Myocyte (in vitro differentiated cells): ENCODE results near the gene TSGA10. TPM values are rescaled to one million over a fixed set of nuclear protein-coding genes. Genes with fewer than 3 reads are reported as not detected.
A peak's percentile ranks its signal among the peaks of the same experiment; 100 is the strongest.
"Not testable (repeated sequence)": the region's sequence is repeated elsewhere in the genome, so short reads cannot be mapped to it uniquely, and the experiment has no call there.

Experiments
- DNase-seq: peaks from one replicate; pipeline ENCODE4 v3.0.0-alpha.2; 2012; ENCODE audit warnings: low read depth
- total RNA-seq: library from RNA; depleted of rRNA; stranded (reverse); fragments of >200 nt; gene quantifications from 2 replicates; pipeline ENCODE4 v1.2.3, GENCODE V29; 2014

TSGA10 gene
- total RNA-seq, 1 donor from 2014 or later, result 2.4 TPM

DNA sequence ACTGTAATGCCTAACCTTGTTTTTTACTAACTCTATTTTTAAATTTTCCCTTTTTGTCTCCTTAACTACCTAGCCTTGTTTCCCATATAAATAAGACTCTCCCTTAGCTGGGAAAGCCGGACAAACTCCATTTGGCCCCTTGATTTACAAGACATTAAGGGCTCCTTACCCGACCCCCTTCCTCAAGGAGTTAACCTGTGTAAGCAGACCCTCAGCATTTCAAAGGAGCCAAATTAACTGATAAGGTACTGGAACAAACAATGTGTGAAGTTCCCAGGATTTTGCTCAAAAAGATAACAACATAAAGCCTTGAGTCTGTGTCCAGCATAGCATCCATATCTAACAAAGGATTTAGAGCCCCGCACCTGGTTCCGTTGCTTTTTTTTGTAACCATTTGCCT, 72.9 kb downstream of the TSGA10 start:
- DNase-seq, result no peak

DNA sequence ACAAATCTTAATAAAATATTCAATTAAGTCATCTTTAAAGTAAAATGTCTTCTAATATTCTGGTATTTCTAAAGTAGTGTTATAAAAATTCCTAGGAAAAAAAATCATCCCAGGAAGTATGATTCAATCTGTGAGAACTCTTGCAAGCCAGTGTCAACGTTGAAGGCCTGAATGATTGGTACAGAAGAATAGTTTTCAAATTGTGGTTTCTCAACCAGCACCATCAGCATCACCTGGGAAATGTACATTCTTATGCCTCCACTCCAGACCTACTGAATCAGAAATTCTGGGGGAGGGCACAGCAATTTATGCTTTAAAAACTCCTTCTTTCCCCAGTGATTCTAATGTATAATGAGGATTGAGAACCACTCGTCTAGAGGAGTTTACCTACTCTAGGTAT, 75.5 kb downstream of the TSGA10 start:
- no peak for DNase-seq

DNA sequence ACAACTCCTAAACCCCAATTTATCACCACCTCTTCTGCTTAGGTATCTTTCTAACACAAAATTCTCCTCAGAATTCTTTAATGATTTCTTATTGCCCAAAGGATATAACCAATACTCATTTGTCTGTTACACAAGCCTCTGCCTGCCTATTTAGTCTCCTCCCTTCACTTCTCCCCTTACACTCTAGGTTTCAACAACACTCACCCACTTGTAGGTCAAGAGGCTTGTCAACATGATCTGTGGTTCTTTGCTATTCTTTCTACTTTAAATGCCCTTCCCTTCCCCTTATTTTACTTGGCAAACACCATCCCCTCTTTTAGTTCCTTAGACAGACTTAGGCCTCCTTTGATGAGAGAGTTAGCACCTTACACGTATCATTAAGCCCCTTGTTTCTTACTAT, 82.2 kb downstream of the TSGA10 start:
- no peak for DNase-seq

DNA sequence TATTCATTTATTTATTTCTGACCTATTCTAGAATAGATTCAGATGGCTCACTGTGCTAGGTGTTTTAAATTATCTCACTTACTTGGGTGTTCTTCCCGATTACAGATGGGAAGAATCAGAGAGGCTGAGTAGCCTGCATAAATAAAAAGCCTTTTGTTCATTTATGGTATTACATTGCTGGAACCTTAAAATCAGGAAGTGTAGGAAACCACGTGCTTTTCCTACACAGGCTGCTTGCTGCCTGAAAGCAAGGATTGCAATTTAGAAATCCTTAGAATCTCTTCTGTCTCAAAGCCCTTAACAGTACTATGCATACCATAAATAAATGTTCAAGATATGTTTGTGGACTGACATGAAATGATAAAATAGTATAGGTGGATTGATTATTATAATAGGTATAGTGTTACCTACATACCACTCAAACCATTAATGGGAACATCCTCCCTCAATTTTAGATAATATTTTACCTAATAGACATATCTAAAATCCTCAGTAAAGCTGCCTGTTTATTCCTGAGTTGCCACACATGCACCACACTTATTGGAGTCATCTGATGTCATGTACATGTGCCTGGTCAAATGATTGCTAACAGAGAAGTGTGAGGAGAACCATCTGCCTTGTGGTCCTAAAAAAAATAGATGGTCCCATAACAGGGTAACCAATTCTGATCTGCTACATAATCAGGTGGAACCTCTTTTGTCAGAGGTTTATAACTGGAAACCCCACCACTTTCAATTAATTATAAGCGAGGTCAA, 86.7 kb downstream of the TSGA10 start:
- DNase-seq, result no peak

DNA sequence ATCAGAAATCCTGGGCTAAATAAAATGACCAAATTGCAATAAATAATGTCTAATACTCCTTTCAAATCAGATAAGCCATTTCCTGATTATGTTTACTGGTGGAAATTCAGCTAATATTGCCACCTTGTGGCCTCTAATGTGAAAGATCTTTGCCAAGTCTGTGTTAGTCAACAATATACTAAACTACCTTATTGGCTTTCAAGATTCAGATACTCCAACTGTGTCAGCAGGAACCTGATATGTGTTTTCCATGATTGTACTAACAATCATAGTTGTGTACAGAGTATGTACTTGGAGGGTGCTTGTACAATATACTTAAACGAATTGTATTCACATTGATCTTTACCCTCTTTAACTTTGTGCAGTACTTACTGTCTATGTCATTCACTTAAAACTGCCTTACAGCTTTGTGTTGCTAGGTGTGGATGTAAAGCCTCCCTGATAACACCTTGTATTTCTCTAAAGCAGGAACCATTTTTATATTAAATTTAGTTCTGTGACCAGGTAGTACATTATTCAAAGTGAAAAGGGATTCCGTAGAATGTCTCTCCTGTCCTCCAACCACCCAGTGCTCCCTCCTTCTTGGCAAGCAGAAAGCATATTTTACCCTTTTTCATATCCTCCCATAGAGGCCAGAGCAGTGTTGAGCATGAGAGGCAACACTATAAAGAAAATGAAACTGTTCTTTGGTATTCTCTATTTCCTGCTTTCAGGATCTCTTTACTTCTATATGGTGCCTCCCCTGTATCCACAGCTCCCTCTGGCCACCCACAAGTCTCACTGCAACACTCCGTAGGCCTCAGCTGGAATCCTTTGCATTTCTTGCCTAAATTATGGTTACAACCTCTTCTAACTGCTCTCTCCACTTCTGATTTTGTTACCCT, 88.4 kb downstream of the TSGA10 start:
- DNase-seq, result peak; percentile 58

DNA sequence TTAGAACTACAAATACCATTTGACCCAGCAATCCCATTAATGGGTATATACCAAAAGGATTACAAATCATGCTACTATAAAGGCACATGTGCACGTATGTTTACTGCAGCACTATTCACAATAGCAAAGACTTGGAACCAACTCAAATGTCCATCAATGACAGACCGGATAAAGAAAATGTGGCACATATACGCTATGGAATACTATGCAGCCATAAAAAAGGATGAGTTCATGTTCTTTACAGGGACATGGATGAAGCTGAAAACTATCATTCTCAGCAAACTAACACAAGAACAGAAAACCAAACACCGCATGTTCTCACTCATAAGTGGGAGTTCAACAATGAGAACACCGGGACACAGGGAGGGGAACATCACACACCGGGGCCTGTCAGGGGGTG, 105.6 kb downstream of the TSGA10 start:
- DNase-seq, result not testable (repeated sequence)

DNA sequence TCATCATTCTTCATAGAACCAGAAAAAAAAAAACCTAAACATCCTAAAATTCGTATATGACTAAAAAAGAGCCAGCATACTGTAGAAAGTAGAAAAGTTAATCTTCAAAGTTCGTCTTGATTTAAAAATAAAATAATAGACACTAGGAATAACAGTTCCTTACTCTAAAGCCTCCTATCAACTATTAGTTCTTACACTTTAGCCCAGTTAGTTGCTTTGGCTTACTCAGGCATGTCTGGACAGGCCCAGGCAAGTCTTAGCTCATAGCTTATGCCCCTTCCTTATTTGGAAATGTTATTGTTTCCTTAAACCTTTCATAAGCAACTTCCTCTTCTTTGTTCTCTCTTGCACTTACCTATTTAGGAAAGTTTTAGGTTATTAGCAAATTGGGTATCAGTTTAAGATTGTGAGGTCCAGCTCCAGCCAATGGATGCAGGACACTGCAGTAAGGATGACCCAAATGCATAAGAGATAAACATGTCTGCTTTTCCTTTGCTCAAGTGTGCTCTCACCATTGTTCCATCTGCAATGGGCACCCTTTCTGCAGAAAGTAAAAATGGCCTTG, 113.9 kb downstream of the TSGA10 start:
- DNase-seq, result not testable (repeated sequence)

DNA sequence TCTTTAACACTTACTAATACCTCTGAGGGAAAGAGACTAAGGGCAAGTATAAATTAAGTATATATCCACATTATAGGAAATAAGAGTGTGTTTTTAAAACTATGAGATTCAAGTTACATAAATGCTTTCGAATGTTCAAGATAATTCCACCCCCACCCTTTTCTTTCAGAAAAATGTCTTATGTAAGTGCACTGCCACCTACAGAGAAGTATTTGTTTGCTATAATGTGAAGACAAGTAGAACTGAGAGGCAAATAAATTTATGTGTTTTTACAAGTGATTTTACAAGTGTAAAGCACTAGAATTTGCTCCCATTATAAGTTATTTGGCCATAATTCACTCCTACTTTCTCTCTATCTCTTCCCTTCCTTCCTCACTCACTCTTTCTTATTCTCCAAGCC, 118.8 kb downstream of the TSGA10 start:
- no peak for DNase-seq

DNA sequence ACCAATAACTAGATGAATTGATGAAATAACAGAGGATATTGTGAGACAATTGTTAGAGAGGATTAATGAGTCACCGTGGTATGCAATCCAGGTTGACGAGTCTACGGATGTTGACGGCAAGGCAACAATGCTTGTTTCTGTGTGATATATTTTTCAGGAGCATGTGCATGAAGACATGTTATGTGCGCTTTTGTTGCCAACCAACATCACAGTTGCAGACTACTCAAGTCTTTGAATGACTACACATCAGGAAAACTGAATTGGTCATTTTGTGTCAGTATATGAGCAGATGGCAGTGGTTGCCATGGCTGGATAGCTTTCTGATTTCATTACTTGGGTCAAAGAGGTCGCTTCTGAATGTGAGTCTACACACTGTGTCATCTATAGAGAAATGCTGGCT, 122.0 kb downstream of the TSGA10 start:
- DNase-seq, result no peak

DNA sequence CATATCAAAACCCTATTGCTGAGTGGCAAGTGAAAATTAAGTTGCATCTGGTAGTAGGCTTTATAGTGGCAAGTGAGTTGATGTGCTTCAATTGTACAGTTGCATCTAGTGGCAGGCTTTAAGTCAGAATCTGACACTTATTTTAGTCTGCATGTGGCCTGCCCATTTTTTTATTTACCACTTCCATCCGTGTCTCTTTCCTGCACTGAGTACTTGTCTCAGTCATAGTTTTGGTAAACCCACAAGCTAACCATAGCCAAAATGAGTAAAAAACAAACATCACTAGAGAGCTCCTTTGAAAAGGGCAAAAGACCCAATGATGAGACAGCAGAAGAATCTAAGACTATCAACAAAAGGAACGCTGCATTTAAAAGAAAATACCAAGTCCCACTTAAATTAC, 122.7 kb downstream of the TSGA10 start:
- no peak for DNase-seq

DNA sequence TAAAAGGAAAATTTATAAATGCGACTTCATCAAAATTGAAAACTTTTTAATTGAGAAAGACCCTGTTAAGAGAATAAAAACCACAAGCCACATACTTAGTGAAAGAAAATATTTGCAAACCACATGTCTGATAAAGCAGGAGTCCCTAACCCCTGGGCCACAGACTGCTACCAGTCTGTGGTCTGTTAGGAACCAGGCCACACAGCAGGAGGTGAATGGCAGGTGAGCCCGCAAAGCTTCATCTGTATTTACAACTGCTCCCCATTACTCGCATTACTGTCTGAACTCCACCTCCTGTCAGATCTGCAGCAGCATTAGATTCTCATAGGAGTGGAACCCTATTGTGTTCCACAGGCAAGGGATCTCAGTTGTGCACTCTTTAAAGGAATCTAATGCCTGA, 123.3 kb downstream of the TSGA10 start:
- DNase-seq, result peak; percentile 16

DNA sequence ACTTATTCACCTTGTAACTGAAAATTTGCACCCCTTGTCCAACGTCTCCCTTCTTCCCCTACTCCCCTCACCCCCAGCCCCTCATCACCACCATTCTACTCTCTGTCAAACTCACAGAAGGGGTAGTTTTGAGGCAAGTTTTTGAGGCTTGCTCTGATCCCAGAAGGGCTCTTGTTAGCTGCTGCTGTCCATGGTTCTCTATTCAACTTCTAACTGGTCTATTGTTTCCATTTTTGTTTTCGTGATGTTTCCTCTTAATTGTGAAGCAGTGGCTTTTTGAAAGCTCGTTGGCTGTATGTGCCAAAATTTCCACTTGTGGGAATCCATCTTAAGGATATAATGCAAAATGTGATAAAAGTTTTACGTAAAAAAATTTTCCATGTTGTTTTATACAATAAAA, 126.2 kb downstream of the TSGA10 start:
- DNase-seq, result no peak

DNA sequence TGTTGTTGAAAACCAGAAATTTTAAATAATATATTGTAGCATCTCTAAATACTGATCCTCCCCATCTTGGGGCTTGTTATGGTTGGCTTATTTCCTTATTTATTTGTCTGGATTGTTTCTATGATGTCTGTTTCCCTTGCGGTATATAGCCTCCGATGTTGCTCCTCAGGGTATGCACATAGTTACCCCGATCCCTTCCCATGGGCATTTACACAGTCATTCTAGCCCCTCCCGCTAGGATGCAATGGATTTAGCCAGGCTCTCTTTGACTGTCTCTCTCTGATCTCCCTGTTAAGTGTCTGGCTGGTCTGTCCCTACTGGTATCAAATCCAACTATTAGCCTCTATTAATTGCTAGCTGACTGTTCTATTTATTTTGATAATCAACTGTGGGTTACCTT, 126.9 kb downstream of the TSGA10 start:
- no peak for DNase-seq

DNA sequence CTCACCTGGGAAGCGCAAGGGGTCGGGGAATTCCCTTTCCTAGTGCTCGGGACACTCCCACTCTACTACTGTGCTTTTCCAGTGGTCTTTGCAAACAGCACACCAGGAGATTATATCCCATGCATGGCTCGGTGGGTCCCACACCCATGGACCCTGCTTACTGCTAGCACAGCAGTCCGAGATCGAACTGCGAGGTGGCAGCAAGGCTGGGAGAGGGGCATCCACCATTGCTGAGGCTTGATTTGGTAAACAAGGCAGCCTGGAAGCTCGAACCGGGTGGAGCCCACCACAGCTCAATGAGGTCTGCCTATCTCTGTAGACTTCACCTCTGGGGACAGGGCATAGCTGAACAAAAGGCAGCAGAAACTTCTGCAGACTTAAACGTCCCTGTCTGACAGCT, 154.0 kb downstream of the TSGA10 start:
- no peak for DNase-seq

DNA sequence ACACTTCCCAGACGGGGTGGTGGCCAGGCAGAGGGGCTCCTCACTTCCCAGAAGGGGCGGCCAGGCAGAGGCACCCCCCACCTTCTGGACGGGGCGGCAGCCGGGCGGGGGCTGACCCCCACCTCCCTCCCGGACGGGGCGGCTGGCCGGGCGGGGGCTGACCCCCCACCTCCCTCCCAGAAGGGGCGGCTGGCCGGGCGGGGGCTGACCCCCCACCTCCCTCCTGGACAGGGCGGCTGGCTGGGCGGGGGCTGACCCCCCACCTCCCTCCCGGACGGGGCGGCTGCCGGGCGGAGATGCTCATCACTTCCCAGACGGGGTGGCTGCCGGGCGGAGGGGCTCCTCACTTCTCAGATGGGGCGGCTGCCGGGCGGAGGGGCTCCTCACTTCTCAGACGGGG, 166.0 kb downstream of the TSGA10 start:
- DNase-seq, result not testable (repeated sequence)

DNA sequence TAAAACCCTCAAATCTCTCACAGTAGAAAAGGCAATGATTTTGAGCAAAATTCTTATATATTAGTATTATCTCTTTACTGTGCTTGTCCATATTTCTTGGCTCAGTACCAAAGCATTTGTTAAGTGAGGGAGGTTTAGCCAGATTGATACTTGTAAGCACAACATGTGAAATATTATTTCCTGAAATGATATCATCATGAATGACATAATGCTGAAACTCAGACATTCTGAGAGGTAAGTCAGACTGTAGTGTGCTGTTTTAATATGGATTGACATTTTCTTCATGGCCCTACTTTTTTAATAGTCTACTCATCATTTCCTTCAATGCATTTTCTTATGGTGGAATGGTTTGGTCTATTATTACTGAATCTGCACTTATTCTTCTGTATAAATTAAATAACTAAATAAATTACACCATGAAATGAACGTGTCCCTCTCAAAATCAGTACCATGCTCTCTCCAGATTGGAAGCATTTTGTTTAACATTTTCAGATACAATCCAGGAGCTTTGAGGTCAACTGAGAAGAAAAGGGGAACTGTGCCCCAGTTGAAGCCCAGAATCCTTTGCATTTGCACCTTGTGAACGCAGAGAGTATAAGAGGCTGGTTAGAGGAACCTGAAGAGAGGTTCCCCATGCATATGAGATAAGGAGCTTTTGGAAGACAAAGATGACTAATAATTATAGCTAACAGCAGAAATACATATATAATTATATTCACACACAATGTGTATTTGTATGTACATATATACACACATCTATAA, 168.7 kb downstream of the TSGA10 start:
- no peak for DNase-seq

DNA sequence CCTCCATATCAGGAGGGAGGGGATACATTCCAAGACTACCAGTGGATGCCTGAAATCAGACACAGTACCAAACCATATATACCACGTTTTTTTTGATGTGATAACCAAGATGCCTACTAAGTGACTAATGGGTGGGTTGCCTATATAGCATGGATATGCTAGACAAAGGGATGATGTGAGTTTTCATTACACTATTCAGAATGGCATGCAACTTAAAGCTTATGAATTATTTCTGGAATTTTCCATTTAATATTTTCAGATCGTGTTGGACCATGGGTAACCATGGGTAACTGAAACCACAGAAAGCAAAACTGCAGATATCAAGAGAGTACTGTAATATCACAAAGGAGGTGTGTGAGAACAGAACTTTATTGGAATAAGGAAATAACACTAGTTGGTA, 179.1 kb downstream of the TSGA10 start:
- no peak for DNase-seq

DNA sequence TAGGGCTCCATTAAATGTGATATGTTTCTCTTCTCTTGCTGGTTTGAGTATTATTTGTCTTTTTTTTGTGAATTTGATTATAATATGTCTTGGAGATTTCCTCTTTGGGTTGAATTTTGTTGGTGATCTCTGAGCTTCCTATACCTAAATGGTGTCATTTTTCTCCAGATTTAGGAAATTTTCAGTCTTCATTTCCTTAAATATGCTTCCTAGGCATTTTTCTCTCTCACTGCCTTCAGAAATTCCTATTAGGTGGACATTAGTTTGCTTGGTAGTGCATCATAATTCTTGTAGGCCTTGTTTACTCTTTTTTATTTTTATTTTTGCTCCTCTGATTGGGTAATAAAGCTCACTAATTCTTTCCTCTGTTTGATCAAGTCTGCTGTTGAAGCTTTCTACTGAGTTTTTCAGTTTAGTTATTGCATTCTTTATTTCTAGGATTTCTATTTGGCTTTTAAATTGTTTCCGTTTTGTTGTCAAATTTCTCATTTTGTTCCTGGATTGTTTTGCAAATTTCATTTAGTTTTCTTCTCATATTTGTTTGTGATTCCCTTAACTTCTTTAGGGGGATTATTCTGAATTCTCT, 182.1 kb downstream of the TSGA10 start:
- DNase-seq, result no peak

DNA sequence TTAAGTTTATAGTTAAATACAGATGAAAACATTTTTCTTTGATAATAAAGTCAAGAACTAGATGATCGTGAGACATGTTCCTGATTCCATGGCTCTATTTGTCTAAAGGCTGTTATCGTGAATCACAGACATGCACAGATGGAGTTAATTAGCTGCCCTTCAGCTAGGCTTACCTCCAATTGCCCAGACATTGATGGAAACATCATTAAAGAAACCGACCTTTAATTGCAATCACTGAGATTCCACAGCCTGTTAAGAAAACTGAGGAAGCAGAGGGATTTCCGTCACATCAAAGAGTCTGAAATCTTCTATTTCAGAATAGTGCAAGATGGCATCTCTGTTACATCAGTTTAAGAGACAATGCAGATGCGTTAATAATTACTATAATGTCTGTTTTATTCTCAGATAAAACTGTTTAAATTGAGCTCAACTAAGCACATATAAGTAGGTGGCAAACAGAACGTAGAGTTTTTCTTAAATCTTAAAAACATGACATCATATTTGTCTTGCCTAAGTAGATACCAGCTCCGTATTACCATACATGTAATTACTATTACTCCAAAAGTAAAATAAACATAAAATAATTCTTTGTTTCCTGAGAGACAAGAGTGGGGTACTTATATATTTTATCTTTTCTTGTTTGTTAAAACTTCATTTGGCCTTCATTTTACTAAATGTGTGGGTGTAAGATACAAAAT, 194.8 kb downstream of the TSGA10 start:
- DNase-seq, result no peak

DNA sequence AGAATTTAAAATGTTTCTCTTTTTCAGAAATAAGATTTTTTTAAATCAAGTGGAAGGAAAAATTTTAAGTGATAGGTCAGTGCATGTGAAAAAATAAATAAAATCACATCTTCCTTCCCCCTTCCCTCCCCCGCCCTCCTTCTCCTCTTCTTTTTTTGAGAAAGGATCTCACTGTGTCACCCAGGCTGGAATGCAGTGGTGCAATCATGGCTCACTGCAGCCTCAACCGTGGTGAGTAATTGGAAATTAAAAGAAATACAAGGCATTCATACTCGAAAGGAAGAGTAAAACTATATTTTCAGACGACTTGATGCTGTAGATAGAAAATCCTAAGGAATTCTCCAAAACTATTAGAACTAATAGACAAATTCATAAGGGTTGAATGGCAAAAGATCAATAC, 201.8 kb downstream of the TSGA10 start:
- no peak for DNase-seq
